ENCODE measurements around the gene DMWD.
"Not testable (repeated sequence)": the region's sequence is repeated elsewhere in the genome, so short reads cannot be mapped to it uniquely, and the experiment has no call there.

DMWD gene

GRCh38 chr19:45804140-45804958, 11.7 kb upstream of the DMWD start:
- H3K9me3 ChIP-seq (ENCODE audit: control insufficient read depth in 5 of 5, low read length in 5 of 5) = no peaks in the 10 kb centered on the region
- H3K9ac ChIP-seq (ENCODE audit: low read length in 5 of 5) = no peak overlapping the region
- no peak overlapping the region for H3K27ac ChIP-seq (ENCODE audit: low read depth, low read length)
- H3K27me3 ChIP-seq (ENCODE audit: control insufficient read depth in 5 of 5, insufficient read depth in 4 of 5, low read length in 5 of 5) = peaks cover 0 to 9% (median 3%) of the 10 kb centered on the region in 5 donors
- peaks cover 0 to 3% (median under 1%) of the 10 kb centered on the region in 5 donors for H3K4me1 ChIP-seq (ENCODE audit: control insufficient read depth in 5 of 5, insufficient read depth in 5 of 5, low read length in 5 of 5)
- H3K36me3 ChIP-seq (ENCODE audit: control insufficient read depth in 5 of 5, insufficient read depth in 5 of 5, low read length in 5 of 5) = no peaks in the 10 kb centered on the region
- no peak overlapping the region for H3K4me3 ChIP-seq (ENCODE audit: low read depth in 1 of 5, low read length in 5 of 5)

GRCh38 chr19:45801603-45802175, 9.0 kb upstream of the DMWD start:
- H3K4me3 ChIP-seq (ENCODE audit: low read depth in 1 of 5, low read length in 5 of 5) = no peak overlapping the region
- peaks cover 0 to 9% (median 3%) of the 10 kb centered on the region in 5 donors for H3K27me3 ChIP-seq (ENCODE audit: control insufficient read depth in 5 of 5, insufficient read depth in 4 of 5, low read length in 5 of 5)
- H3K9ac ChIP-seq (ENCODE audit: low read length in 5 of 5) = no peak overlapping the region
- no peaks in the 10 kb centered on the region for H3K36me3 ChIP-seq (ENCODE audit: control insufficient read depth in 5 of 5, insufficient read depth in 5 of 5, low read length in 5 of 5)
- no peak overlapping the region for H3K27ac ChIP-seq (ENCODE audit: low read depth, low read length)
- peaks cover 0 to 7% (median 5%) of the 10 kb centered on the region in 5 donors for H3K4me1 ChIP-seq (ENCODE audit: control insufficient read depth in 5 of 5, insufficient read depth in 5 of 5, low read length in 5 of 5)
- no peaks in the 10 kb centered on the region for H3K9me3 ChIP-seq (ENCODE audit: control insufficient read depth in 5 of 5, low read length in 5 of 5)

- Histone ChIP-seq H3K36me3 (ENCODE audit: control insufficient read depth in 5 of 5, insufficient read depth in 5 of 5, low read length in 5 of 5) (no peaks in the 10 kb centered on the region), H3K27ac (ENCODE audit: low read depth, low read length) (no peak overlapping the region), H3K4me1 (ENCODE audit: control insufficient read depth in 5 of 5, insufficient read depth in 5 of 5, low read length in 5 of 5) (peaks cover 0 to 6% (median 5%) of the 10 kb centered on the region in 5 donors), H3K9me3 (ENCODE audit: control insufficient read depth in 5 of 5, low read length in 5 of 5) (no peaks in the 10 kb centered on the region), H3K27me3 (ENCODE audit: control insufficient read depth in 5 of 5, insufficient read depth in 4 of 5, low read length in 5 of 5) (peaks cover 0 to 9% (median 3%) of the 10 kb centered on the region in 5 donors), H3K9ac (ENCODE audit: low read length in 5 of 5) (no peak overlapping the region), H3K4me3 (ENCODE audit: low read depth in 1 of 5, low read length in 5 of 5) (no peak overlapping the region)
Observed at GRCh38 chr19:45800070-45800553, 7.5 kb upstream of the DMWD start.

GRCh38 chr19:45799541-45799940, 6.9 kb upstream of the DMWD start:
- not testable (repeated sequence) for H3K27me3 ChIP-seq (ENCODE audit: control insufficient read depth in 5 of 5, insufficient read depth in 4 of 5, low read length in 5 of 5); H3K36me3 ChIP-seq (ENCODE audit: control insufficient read depth in 5 of 5, insufficient read depth in 5 of 5, low read length in 5 of 5); H3K27ac ChIP-seq (ENCODE audit: low read depth, low read length); H3K4me3 ChIP-seq (ENCODE audit: low read depth in 1 of 5, low read length in 5 of 5); H3K9ac ChIP-seq (ENCODE audit: low read length in 5 of 5); H3K9me3 ChIP-seq (ENCODE audit: control insufficient read depth in 5 of 5, low read length in 5 of 5); H3K4me1 ChIP-seq (ENCODE audit: control insufficient read depth in 5 of 5, insufficient read depth in 5 of 5, low read length in 5 of 5)

GRCh38 chr19:45798995-45799517, 6.4 kb upstream of the DMWD start:
- H3K36me3 ChIP-seq (ENCODE audit: control insufficient read depth in 5 of 5, insufficient read depth in 5 of 5, low read length in 5 of 5) = no peaks in the 10 kb centered on the region
- no peak overlapping the region for H3K9ac ChIP-seq (ENCODE audit: low read length in 5 of 5)
- peaks cover 0 to 9% (median 3%) of the 10 kb centered on the region in 5 donors for H3K27me3 ChIP-seq (ENCODE audit: control insufficient read depth in 5 of 5, insufficient read depth in 4 of 5, low read length in 5 of 5)
- H3K4me3 ChIP-seq (ENCODE audit: low read depth in 1 of 5, low read length in 5 of 5) = no peak overlapping the region
- H3K4me1 ChIP-seq (ENCODE audit: control insufficient read depth in 5 of 5, insufficient read depth in 5 of 5, low read length in 5 of 5) = peaks cover 0 to 6% (median 5%) of the 10 kb centered on the region in 5 donors
- no peak overlapping the region for H3K27ac ChIP-seq (ENCODE audit: low read depth, low read length)
- no peaks in the 10 kb centered on the region for H3K9me3 ChIP-seq (ENCODE audit: control insufficient read depth in 5 of 5, low read length in 5 of 5)

GRCh38 chr19:45794627-45795026, 2.0 kb upstream of the DMWD start:
- peaks cover 0 to 7% (median 4%) of the 10 kb centered on the region in 5 donors for H3K36me3 ChIP-seq (ENCODE audit: control insufficient read depth in 5 of 5, insufficient read depth in 5 of 5, low read length in 5 of 5)
- H3K4me1 ChIP-seq (ENCODE audit: control insufficient read depth in 5 of 5, insufficient read depth in 5 of 5, low read length in 5 of 5) = peaks cover 10 to 32% (median 26%) of the 10 kb centered on the region in 5 donors
- H3K27me3 ChIP-seq (ENCODE audit: control insufficient read depth in 5 of 5, insufficient read depth in 4 of 5, low read length in 5 of 5) = peaks cover 0 to 2% (median 0%) of the 10 kb centered on the region in 5 donors
- H3K9me3 ChIP-seq (ENCODE audit: control insufficient read depth in 5 of 5, low read length in 5 of 5) = no peaks in the 10 kb centered on the region
- H3K9ac ChIP-seq (ENCODE audit: low read length in 5 of 5) = no peak overlapping the region
- no peak overlapping the region for H3K4me3 ChIP-seq (ENCODE audit: low read depth in 1 of 5, low read length in 5 of 5)
- no peak overlapping the region for H3K27ac ChIP-seq (ENCODE audit: low read depth, low read length)

- H3K4me3 ChIP-seq (ENCODE audit: low read depth in 1 of 5, low read length in 5 of 5) = no peak overlapping the region
- peaks cover 0 to 2% (median 0%) of the 10 kb centered on the region in 5 donors for H3K27me3 ChIP-seq (ENCODE audit: control insufficient read depth in 5 of 5, insufficient read depth in 4 of 5, low read length in 5 of 5)
- no peaks in the 10 kb centered on the region for H3K9me3 ChIP-seq (ENCODE audit: control insufficient read depth in 5 of 5, low read length in 5 of 5)
- peaks cover 0 to 15% (median 11%) of the 10 kb centered on the region in 5 donors for H3K36me3 ChIP-seq (ENCODE audit: control insufficient read depth in 5 of 5, insufficient read depth in 5 of 5, low read length in 5 of 5)
- H3K4me1 ChIP-seq (ENCODE audit: control insufficient read depth in 5 of 5, insufficient read depth in 5 of 5, low read length in 5 of 5) = peaks cover 10 to 28% (median 22%) of the 10 kb centered on the region in 5 donors
- H3K27ac ChIP-seq (ENCODE audit: low read depth, low read length) = no peak overlapping the region
- H3K9ac ChIP-seq (ENCODE audit: low read length in 5 of 5) = no peak overlapping the region
Observed at GRCh38 chr19:45793876-45794275, 1.2 kb upstream of the DMWD start.

GRCh38 chr19:45793178-45793564, 526 bp upstream of the DMWD start:
- Histone ChIP-seq H3K9ac (ENCODE audit: low read length in 5 of 5) (peak overlapping the region in 2 of 5 donors; percentile 37 to 64), H3K4me3 (ENCODE audit: low read depth in 1 of 5, low read length in 5 of 5) (peak overlapping the region in 4 of 5 donors; percentile 39 to 81 (median 74)), H3K9me3 (ENCODE audit: control insufficient read depth in 5 of 5, low read length in 5 of 5) (no peaks in the 10 kb centered on the region), H3K27me3 (ENCODE audit: control insufficient read depth in 5 of 5, insufficient read depth in 4 of 5, low read length in 5 of 5) (peaks cover 0 to 2% (median 0%) of the 10 kb centered on the region in 5 donors), H3K4me1 (ENCODE audit: control insufficient read depth in 5 of 5, insufficient read depth in 5 of 5, low read length in 5 of 5) (peaks cover 11 to 34% (median 27%) of the 10 kb centered on the region in 5 donors), H3K27ac (ENCODE audit: low read depth, low read length) (no peak overlapping the region), H3K36me3 (ENCODE audit: control insufficient read depth in 5 of 5, insufficient read depth in 5 of 5, low read length in 5 of 5) (peaks cover 0 to 22% (median 16%) of the 10 kb centered on the region in 5 donors)

GRCh38 chr19:45791744-45792469, 738 bp downstream of the DMWD start:
- H3K27me3 ChIP-seq (ENCODE audit: control insufficient read depth in 5 of 5, insufficient read depth in 4 of 5, low read length in 5 of 5) = peaks cover 0 to 2% (median 0%) of the 10 kb centered on the region in 5 donors
- H3K9ac ChIP-seq (ENCODE audit: low read length in 5 of 5) = peak overlapping the region in 4 of 5 donors; percentile 6 to 79 (median 68)
- no peaks in the 10 kb centered on the region for H3K9me3 ChIP-seq (ENCODE audit: control insufficient read depth in 5 of 5, low read length in 5 of 5)
- H3K4me1 ChIP-seq (ENCODE audit: control insufficient read depth in 5 of 5, insufficient read depth in 5 of 5, low read length in 5 of 5) = peaks cover 12 to 37% (median 30%) of the 10 kb centered on the region in 5 donors
- H3K27ac ChIP-seq (ENCODE audit: low read depth, low read length) = peak overlapping the region; percentile 24
- H3K4me3 ChIP-seq (ENCODE audit: low read depth in 1 of 5, low read length in 5 of 5) = peak overlapping the region; percentile 69 to 84 (median 76)
- H3K36me3 ChIP-seq (ENCODE audit: control insufficient read depth in 5 of 5, insufficient read depth in 5 of 5, low read length in 5 of 5) = peaks cover 0 to 32% (median 25%) of the 10 kb centered on the region in 5 donors
